Measurements from ENCODE around the gene FGF14.
"Not testable (repeated sequence)": the region's sequence is repeated elsewhere in the genome, so short reads cannot be mapped to it uniquely, and the experiment has no call there.

Gene FGF14

GRCh38 chr13:101868585-101869469 lies 533.0 kb downstream of the FGF14 start:
- DNase-seq (ENCODE audit: low read depth in 2 of 2) = no peak

- DNase-seq (ENCODE audit: low read depth in 2 of 2) = no peak
Observed at GRCh38 chr13:101866889-101867581, 534.8 kb downstream of the FGF14 start.

- DNase-seq (ENCODE audit: low read depth in 2 of 2) = no peak
Observed at GRCh38 chr13:101858860-101859259, 543.0 kb downstream of the FGF14 start.

- no peak for DNase-seq (ENCODE audit: low read depth in 2 of 2)
Observed at GRCh38 chr13:101846701-101847100, 555.1 kb downstream of the FGF14 start.

GRCh38 chr13:101846249-101846648 lies 555.6 kb downstream of the FGF14 start:
- DNase-seq (ENCODE audit: low read depth in 2 of 2) = no peak

- no peak for DNase-seq (ENCODE audit: low read depth in 2 of 2)
Observed at GRCh38 chr13:101845245-101846020, 556.4 kb downstream of the FGF14 start.

- DNase-seq (ENCODE audit: low read depth in 2 of 2) = no peak
Observed at GRCh38 chr13:101841698-101842097, 560.1 kb downstream of the FGF14 start.

GRCh38 chr13:101838323-101838722 lies 563.5 kb downstream of the FGF14 start:
- DNase-seq (ENCODE audit: low read depth in 2 of 2) = no peak

DNA sequence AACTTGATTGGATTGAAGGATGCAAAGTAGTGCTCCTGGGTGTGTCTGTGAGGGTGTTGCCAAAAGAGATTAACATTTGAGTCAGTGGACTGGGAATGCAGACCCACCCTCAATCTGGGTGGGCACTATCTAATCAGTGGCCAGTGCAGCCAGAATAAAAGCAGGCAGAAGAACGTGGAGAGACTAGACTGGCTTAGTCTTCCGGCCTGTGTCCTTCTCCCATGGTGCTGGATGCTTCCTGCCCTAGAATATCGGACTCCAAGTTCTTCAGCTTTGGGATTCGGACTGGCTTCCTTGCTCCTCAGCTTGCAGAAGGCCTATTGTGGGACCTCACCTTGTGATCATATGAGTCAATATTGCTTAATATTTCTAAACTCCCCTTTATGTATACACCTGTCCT lies 564.1 kb downstream of the FGF14 start:
- DNase-seq (ENCODE audit: low read depth in 2 of 2) = not testable (repeated sequence)

DNA sequence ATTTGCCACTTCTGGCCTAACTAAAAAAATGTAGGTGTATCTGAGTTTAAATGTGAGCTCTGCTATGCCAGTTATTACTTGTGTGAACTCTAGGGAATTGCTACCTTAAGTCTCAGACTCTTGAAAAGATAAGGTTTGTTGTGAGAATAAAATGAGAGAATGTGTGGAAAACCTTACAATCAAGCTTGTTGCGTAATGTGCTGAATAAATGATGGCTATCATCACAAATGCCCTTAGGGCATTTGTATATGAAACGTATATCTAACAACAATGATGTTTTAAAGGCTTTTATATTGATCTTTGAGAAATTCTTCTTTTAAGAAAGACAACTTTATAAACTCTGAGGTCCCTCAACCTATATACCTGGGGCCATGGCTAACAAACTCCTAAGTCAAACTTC lies 564.6 kb downstream of the FGF14 start:
- no peak for DNase-seq (ENCODE audit: low read depth in 2 of 2)

DNA sequence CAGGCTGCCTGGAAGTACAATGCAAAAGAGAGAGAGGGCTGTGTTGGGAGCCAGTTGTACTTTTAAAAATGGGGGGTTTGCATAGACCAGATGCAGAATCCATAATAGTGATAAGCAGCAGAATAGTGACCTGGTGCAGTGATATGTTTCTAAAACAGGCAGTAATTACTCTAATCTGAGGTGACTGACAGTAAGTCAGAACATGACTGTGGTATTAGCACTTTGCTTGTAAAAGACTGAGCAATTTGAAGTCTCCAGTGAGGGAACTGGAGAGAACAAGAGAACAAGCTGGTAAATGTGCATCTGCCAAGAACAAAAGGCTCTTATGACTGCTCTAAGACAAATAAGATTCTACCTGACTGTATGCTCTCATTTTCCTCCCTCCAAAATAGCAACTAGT lies 565.9 kb downstream of the FGF14 start:
- DNase-seq (ENCODE audit: low read depth in 2 of 2) = no peak

DNA sequence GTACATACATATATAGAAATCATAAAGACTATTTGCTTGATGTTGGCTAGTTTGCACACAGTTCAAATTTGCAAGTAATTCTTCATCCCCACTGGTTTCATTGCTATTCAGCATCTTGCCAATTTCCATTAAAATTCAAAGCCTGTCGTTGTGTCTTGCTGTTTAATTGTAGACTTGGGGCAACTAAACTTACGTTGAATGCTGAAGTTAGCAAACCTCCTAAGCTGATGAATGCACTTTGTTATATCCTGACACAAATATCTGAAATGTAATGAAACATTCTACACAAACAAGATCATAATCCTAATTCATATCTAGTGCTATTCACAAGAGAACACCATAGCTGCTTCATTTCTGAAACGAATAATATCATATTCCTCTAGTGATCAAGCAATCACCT lies 568.2 kb downstream of the FGF14 start:
- DNase-seq (ENCODE audit: low read depth in 2 of 2) = no peak

- DNase-seq (ENCODE audit: low read depth in 2 of 2) = no peak
Observed at GRCh38 chr13:101830035-101830434, 571.8 kb downstream of the FGF14 start.

DNA sequence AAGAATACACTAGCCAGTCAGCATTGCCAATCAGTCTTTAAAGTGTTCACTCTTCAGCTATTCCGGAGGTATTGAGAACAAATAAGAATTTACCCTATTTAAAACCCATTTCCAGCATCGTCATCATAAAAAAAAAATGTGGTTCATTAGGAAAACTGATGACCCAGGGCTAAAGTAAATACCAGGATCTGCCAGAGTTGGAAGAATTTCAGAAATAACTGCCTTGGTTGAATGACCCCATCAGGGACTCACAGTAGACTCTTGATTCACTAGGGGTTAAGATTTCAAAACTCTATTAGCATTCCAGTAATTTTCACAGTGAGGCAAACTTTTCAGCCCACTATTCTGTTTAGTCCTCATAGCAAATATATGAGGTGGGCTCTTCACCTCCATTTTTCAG lies 572.4 kb downstream of the FGF14 start:
- no peak for DNase-seq (ENCODE audit: low read depth in 2 of 2)

- no peak for DNase-seq (ENCODE audit: low read depth in 2 of 2)
Observed at GRCh38 chr13:101828119-101828518, 573.7 kb downstream of the FGF14 start.

DNA sequence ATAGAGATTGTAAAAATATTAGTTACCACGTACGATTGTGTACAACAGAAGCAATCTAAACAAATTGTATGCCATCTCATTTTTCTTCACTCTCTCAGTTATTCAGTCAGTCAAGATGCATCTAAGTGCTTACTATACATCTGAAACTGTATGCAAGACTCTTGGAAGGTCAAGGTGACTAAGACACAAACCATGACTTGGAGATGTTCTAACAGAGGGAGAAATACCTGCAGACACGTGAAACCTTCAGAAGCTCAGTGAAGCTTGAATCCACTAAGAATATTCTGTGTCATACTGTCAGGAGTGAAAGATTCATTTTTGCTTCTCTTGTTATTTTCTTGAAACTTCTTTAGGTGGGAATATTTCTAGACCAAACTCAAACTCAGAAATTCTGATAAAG lies 584.0 kb downstream of the FGF14 start:
- no peak for DNase-seq (ENCODE audit: low read depth in 2 of 2)

DNA sequence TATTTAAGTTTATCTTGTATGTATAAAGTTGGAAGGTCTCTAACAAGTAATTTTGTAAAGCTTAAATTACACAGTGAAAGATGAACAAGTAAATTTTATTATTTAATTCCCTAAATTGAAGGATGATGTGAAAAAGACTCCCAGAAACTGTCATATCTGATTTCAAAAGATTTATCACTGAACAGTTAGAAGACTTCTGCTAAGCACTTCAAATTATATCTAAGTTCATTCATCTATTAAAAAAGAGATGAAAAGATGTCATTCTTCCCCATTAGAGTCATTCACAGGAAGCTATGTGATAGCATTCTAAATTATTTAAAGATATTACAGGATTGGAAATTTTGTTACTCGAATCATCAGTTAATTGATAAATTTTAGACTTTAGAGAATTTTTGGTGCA lies 590.0 kb downstream of the FGF14 start:
- DNase-seq (ENCODE audit: low read depth in 2 of 2) = no peak

DNA sequence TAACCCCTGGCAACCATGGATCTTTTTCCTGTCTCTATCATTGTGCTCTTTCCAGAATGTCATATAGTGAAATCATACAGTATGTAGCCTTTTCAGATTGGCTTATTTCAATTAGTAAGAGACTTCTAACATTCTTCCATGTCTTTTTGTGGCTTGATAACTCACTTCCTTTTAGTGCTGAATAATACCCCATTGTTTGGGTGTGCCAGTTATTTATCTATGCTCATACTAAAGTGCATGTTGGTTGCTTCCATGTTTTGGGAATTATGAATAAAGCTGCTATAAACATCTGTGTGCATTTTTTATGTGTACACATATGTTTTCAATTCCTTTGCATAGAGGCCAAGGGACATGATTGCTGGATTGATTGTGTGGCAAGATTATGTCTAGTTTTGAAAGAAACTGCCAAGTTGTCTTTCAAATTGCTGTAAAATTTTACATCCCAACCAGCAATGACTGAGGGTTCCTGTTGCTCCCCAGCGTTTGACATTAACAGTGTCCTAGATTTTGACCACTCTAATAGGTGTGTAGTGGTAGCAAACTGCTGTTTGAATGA lies 590.5 kb downstream of the FGF14 start:
- DNase-seq (ENCODE audit: low read depth in 2 of 2) = no peak

GRCh38 chr13:101799196-101799595 lies 602.7 kb downstream of the FGF14 start:
- no peak for DNase-seq (ENCODE audit: low read depth in 2 of 2)

DNA sequence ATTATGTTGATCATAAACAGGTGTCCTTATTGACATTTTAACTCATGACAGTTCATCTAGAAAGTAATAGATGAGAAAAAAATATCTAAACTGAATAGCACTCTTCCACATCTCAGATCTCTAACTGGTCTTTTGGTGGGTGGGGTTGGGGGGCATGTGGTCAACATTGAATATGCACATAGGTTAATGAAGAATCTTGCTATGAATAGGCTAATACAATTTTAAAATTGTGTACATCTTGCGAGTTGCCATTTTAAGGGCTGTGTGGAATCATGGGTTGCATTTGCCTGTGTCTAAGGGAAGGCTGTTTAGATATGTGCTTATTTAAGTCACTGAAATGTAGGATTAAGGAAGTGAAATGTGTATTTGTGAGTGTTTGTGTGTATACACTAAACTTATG lies 603.4 kb downstream of the FGF14 start:
- no peak for DNase-seq (ENCODE audit: low read depth in 2 of 2)

DNA sequence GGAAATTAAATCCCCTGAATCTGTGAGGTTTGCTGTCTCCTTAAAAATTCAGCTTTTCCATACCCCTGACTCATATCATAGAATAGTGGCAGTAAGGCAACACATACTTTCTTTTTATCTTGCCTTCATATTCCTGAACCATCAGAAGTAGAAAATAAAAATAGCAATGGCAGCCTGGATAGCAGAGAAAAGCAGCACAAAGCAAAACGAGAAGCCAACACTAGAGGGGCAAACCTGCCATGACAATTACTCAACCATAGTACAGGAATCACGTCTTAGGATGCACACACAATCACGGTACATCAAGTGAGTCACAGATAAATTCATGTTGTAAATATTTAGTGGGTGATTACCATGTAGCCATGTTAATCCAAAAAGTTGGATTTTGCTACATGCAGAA lies 606.4 kb downstream of the FGF14 start:
- no peak for DNase-seq (ENCODE audit: low read depth in 2 of 2)

DNA sequence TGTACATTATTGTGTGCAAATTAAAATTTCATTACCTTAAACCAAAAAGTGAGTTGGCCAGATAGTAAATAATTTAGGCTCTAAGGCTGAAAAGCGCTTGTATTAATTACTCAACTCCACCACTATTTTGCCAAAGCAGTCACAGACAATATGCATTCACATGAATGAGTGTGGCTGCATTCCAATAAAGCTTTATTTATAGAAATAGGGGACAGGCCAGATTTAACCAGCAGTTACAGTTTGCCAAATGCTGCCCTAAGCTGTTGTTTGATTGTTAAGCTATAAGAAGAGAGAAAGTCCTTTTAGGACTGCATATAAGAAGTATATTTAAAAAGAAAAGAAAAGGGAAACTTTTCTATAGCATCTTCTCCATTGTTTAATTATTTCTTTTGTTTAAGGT lies 606.8 kb downstream of the FGF14 start:
- DNase-seq (ENCODE audit: low read depth in 2 of 2) = no peak
